HepG2 (cell line): ENCODE results near the gene NKX1-2. TPM values are rescaled to one million over a fixed set of nuclear protein-coding genes. Genes with fewer than 3 reads are reported as not detected.

Source experiments
- ATAC-seq: fragments of 200-7000 bp; cut with Tn5 transposase; 3 replicates; pipeline ENCODE4 v1.9.1; 2020; ENCODE audit warnings: mild to moderate bottlenecking, moderate library complexity
- BruUV-seq: library from RNA; stranded (reverse); fragments of 400-500 nt; replicated peaks from 2 replicates; lab custom pipeline; 2021; lab: Mats Ljungman, UMichigan
- CTCF ChIA-PET: fragments of 300-600 bp; formaldehyde crosslinking; extraction: SDS; loops from one replicate; lab custom pipeline; 2021; ENCODE audit warnings: low total read pairs, inconsistent platforms, low intra/inter-chr PET ratio; lab: Yijun Ruan, JAX
- POLR2A ChIA-PET: fragments of 350-600 bp; sonication (Branson Sonifier 250); formaldehyde crosslinking; loops from one replicate; lab custom pipeline; 2020; ENCODE audit warnings: antibody characterized with exemption, inconsistent platforms; lab: Yijun Ruan, JAX
- DNase-seq: peaks from one replicate; pipeline ENCODE4 v3.0.0-alpha.2; 2015; ENCODE audit warnings: low spot score
- FAIRE-seq: peaks from 3 replicates; lab custom pipeline; 2011; peaks lifted over from hg19 to GRCh38; lab: Jason Lieb, UNC
- H2AFZ ChIP-seq: one replicate; pipeline ENCODE4 v1.6.1; 2011; ENCODE audit warnings: low read length, inconsistent platforms
- H3K27ac ChIP-seq: fragments of 300-600 bp; 3 replicates; pipeline ENCODE4 v1.8.0; 2011; ENCODE audit warnings: mixed run types, mild to moderate bottlenecking, mixed read lengths, low read length, inconsistent platforms; ENCODE audit not compliant: insufficient read depth; ENCODE audit errors: extremely low read length
- H3K27me3 ChIP-seq, 2 experiments: fragments of 200-600 bp in 1 of 2; 2 replicates in 1 of 2; 3 replicates in 1 of 2; pipeline versions ENCODE4 v1.6.0 to v1.8.0; 2011; ENCODE audit warnings: low read length in 2 of 2, mild to moderate bottlenecking in 2 of 2, moderate library complexity in 2 of 2, inconsistent platforms in 1 of 2; ENCODE audit not compliant: insufficient read depth in 2 of 2, control insufficient read depth in 1 of 2
- H3K36me3 ChIP-seq, 2 experiments: fragments of 200-600 bp in 1 of 2; replicated peaks in 1 of 2; 2 replicates in 1 of 2; 3 replicates in 1 of 2; pipeline versions ENCODE4 v1.5.1 to v1.8.0; 2011; ENCODE audit warnings: low read length in 2 of 2, inconsistent platforms in 1 of 2; ENCODE audit not compliant: insufficient read depth in 2 of 2, control insufficient read depth in 1 of 2
- H3K4me1 ChIP-seq: 2 replicates; pipeline ENCODE4 v1.5.1; 2012; ENCODE audit warnings: low read length, inconsistent platforms; ENCODE audit not compliant: insufficient read depth
- H3K4me2 ChIP-seq: 2 replicates; pipeline ENCODE4 v1.6.0; 2011; ENCODE audit warnings: low read depth, low read length, inconsistent platforms
- H3K4me3 ChIP-seq, 3 experiments: fragments of 200-600 bp in 1 of 3; sonication (generic), shearing (Covaris generic) in 1 of 3; replicated peaks in 1 of 3; 2 replicates each; pipeline ENCODE4 v1.5.1; 2011 to 2016; ENCODE audit warnings: low read length in 3 of 3, inconsistent platforms in 2 of 3, low read depth in 2 of 3, mild to moderate bottlenecking in 2 of 3, control low read depth in 1 of 3, mixed read lengths in 1 of 3; ENCODE audit not compliant: insufficient read depth in 1 of 3
- H3K79me2 ChIP-seq: one replicate; pipeline ENCODE4 v1.6.1; 2011; ENCODE audit warnings: low read length, inconsistent platforms; ENCODE audit not compliant: insufficient read depth
- H3K9ac ChIP-seq: 2 replicates; pipeline ENCODE4 v1.6.0; 2011; ENCODE audit warnings: mild to moderate bottlenecking, low read depth, low read length, inconsistent platforms; ENCODE audit not compliant: insufficient read depth
- H3K9me3 ChIP-seq: 2 replicates; pipeline ENCODE4 v1.5.1; 2012; ENCODE audit warnings: mild to moderate bottlenecking, low read length
- H4K20me1 ChIP-seq: 2 replicates; pipeline ENCODE4 v1.6.0; 2011; ENCODE audit warnings: inconsistent platforms, mild to moderate bottlenecking, low read length, moderate library complexity; ENCODE audit not compliant: insufficient read depth
- ELF3 ChIP-seq: IDR thresholded peaks from 2 replicates; pipeline ENCODE4 v1.6.1; 2016; ENCODE audit warnings: missing genetic modification reagents, missing compliant biosample characterization
- LBX2 ChIP-seq: sonication (generic); formaldehyde crosslinking; IDR thresholded peaks from 2 replicates; pipeline ENCODE4 v1.5.0; 2020; ENCODE audit warnings: missing genetic modification reagents, mild to moderate bottlenecking, borderline replicate concordance
- NFE2L2 ChIP-seq: fragments of 150-350 bp; IDR thresholded peaks from 2 replicates; pipeline ENCODE4 v1.6.1; 2014; ENCODE audit warnings: low read length
- NFKBIZ ChIP-seq: IDR thresholded peaks from 2 replicates; pipeline ENCODE4 v1.6.1; 2018; ENCODE audit warnings: missing genetic modification reagents, missing compliant biosample characterization
- REL ChIP-seq: sonication (generic); formaldehyde crosslinking; conservative IDR thresholded peaks from 2 replicates; pipeline ENCODE4 v1.8.0; 2022; ENCODE audit warnings: mild to moderate bottlenecking, missing genetic modification reagents, moderate library complexity
- ZNF275 ChIP-seq: sonication (generic); formaldehyde crosslinking; IDR thresholded peaks from 2 replicates; pipeline ENCODE4 v1.8.0; 2022; ENCODE audit warnings: missing genetic modification reagents, mild to moderate bottlenecking, inconsistent platforms, borderline replicate concordance
- ZNF3 ChIP-seq: IDR thresholded peaks from 2 replicates; pipeline ENCODE4 v1.7.0; 2017; ENCODE audit warnings: inconsistent platforms
- WGBS: methylation state at CpG from one replicate; pipeline ENCODE4 v1.1.6; 2017; ENCODE audit warnings: low lambda C conversion rate; 5-methylcytosine and 5-hydroxymethylcytosine counted together
- in situ Hi-C: cut with HindIII; loops from 2 replicates; pipeline ENCODE4 v1.10.0; 2017; ENCODE audit warnings: low pct_unique_long_range_greater_than_20kb; ENCODE audit not compliant: extremely low pct_ligation_motif_present
- intact Hi-C: fragments of 100-400 bp; cut with micrococcal nuclease; formaldehyde crosslinking; loops from one replicate; pipeline ENCODE4 v1.10.0; 2022; ENCODE audit not compliant: unreplicated experiment
- polyA plus RNA-seq, 8 experiments: library from polyadenylated mRNA; depleted of rRNA in 3 of 8; stranded (reverse) in 7 of 8; unstranded in 1 of 8; fragments of >200 nt; fragmentation: Illumina TruSeq in 4 of 8; extraction: Trizol in 4 of 8; gene quantifications; 2 replicates each; pipeline versions ENCODE4 v1.2.1 to v1.2.3, GENCODE V29; 2011 to 2016; ENCODE audit warnings: low read depth in 4 of 8, missing spikeins in 1 of 8, mixed read lengths in 1 of 8; ENCODE audit not compliant: insufficient read depth in 1 of 8
- total RNA-seq, 5 experiments: library from RNA; depleted of rRNA; stranded (reverse); fragments of >200 nt; fragmentation: Illumina TruSeq; extraction: Trizol; gene quantifications; 2 replicates each; pipeline ENCODE4 v1.2.3, GENCODE V29; 2016; ENCODE audit warnings: low read depth in 1 of 5

The NKX1-2 gene
- total and polyA plus RNA-seq, 2 of the 13 experiments (the other 11 are each of a cell fraction or from before 2014, with no cell fraction given): not detected

- intact Hi-C loops: no loop called here
- Histone ChIP-seq H4K20me1 (no peaks in the 10 kb centered on the region), H3K4me2 (no peak overlapping the region), H3K27me3 (peaks cover 13 to 72% of the 10 kb centered on the region in 2 experiments), H3K9ac (no peak overlapping the region), H3K4me1 (peaks cover 20% of the 10 kb centered on the region), H3K4me3 (no peak overlapping the region), H3K27ac (no peak overlapping the region), H2AFZ (no peak overlapping the region), H3K79me2 (no peaks in the 10 kb centered on the region)
- FAIRE-seq (no peak), DNase-seq (no peak)
- ChIA-PET CTCF (no interaction called here), POLR2A (no interaction called here)
- BruUV-seq: no TSS peak
- WGBS: 3% methylated on average over 5 of the region's 5 CpGs
- in situ Hi-C loops: no loop called here
- TF ChIP-seq LBX2 (no peak), REL (no peak), ELF3 (CRISPR knock-in tag) (no peak), ZNF3 (no peak), NFKBIZ (CRISPR knock-in tag) (no peak), ZNF275 (CRISPR knock-in tag) (no peak), NFE2L2 (no peak)
- TF ChIP-seq, all 625 proteins: peak for 0
- Histone ChIP-seq H3K36me3 (no peaks in the 10 kb centered on the region), H3K9me3 (no peaks in the 10 kb centered on the region)
- no peak for ATAC-seq
Observed at GRCh38 chr10:124450783-124451057, 885 bp upstream of the NKX1-2 start.
